HAP-1 (cell line): ENCODE results near the gene C1QTNF5.

Source experiments
- DNase-seq, 2 experiments: peaks; one replicate each; pipeline ENCODE4 v3.0.0-alpha.2; 2016 to 2020; ENCODE audit warnings: low spot score in 2 of 2
- H3K27me3 ChIP-seq: fragments of 250-450 bp; sonication (Bioruptor Pico); 2 replicates; pipeline ENCODE4 v1.5.1; 2020; ENCODE audit warnings: low read depth, mild to moderate bottlenecking, moderate library complexity
- H3K36me3 ChIP-seq: fragments of 250-450 bp; sonication (Bioruptor Pico); replicated peaks from 2 replicates; pipeline ENCODE4 v1.5.1; 2020; ENCODE audit warnings: mild to moderate bottlenecking
- H3K4me1 ChIP-seq: fragments of 250-450 bp; sonication (Bioruptor Pico); 2 replicates; pipeline ENCODE4 v1.5.1; 2020; ENCODE audit warnings: mild to moderate bottlenecking
- H3K4me3 ChIP-seq: fragments of 250-450 bp; sonication (Bioruptor Pico); 2 replicates; pipeline ENCODE4 v1.5.1; 2020; ENCODE audit warnings: mild to moderate bottlenecking, moderate library complexity
- H3K9me3 ChIP-seq: fragments of 250-450 bp; sonication (Bioruptor Pico); 2 replicates; pipeline ENCODE4 v1.5.1; 2020; ENCODE audit warnings: mild to moderate bottlenecking, moderate library complexity
- in situ Hi-C: fragments of 300-500 bp; cut with MboI; formaldehyde crosslinking; loops from 3 replicates; pipeline ENCODE4 v1.14.3; 2020; ENCODE audit warnings: low sequenced_read_pairs, inconsistent platforms, mixed read lengths

The C1QTNF5 gene

DNA sequence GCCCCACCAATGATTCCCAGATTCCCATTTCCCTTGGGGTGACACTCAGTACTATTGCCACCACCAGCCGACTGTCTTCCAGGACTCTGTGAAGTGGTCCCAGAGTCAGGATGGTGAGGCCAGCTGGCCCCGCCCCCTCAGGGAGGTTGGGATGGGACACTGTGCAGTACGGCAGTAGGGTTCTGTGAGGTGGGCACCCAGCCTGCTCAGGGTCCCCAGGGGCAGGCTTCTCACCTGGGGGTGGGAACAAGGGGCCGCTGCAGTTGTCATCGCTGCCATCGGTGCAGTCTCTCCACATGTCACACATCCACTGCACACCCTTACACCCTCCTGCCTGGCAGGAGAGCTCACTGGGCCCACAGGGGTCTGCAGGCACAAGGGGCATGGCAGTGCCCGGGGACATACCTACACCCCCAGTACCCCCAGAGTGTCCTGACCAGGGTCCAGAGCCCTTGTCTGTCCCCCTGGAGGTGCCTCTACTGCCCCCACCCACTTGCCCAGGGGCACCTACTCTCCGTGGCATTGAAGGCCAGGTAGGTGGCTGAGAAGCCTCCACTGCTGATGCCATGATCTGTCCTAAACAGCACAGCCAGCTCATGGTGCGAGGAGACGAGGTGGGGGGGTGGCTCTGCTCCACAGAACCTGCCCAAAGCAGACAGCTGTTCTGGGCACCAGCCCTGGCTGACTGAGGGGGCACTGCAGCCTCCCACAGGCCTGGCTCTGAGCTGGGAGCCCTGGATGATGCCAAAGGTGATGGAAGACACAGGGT, 1.9 kb upstream of the C1QTNF5 start:
- Histone ChIP-seq H3K4me3 (no peak overlapping the region), H3K9me3 (no peaks in the 10 kb centered on the region), H3K27me3 (no peaks in the 10 kb centered on the region), H3K4me1 (peaks cover 10% of the 10 kb centered on the region), H3K36me3 (peaks cover under 1% of the 10 kb centered on the region; the same call in 1 of the 2 replicates)
- in situ Hi-C loops: no loop called here
- DNase-seq: no peak

DNA sequence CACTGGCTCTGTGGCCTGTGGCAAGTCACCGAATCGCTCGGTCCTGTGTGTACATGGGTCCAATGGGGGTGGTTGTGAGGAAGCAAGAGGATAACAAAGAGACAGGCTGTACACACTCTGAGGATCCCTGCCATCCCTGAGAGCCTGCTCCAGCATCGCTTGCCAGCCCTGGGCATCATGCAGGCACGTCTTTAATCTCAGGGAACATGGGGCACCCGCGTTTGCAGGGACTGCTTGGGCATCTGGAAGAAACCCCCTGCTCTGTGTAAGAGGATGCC, 1.3 kb upstream of the C1QTNF5 start:
- DNase-seq: no peak
- Histone ChIP-seq H3K4me1 (peaks cover 11% of the 10 kb centered on the region), H3K36me3 (peaks cover 5% of the 10 kb centered on the region), H3K9me3 (no peaks in the 10 kb centered on the region), H3K4me3 (no peak overlapping the region), H3K27me3 (no peaks in the 10 kb centered on the region)
- in situ Hi-C loops: no loop called here

DNA sequence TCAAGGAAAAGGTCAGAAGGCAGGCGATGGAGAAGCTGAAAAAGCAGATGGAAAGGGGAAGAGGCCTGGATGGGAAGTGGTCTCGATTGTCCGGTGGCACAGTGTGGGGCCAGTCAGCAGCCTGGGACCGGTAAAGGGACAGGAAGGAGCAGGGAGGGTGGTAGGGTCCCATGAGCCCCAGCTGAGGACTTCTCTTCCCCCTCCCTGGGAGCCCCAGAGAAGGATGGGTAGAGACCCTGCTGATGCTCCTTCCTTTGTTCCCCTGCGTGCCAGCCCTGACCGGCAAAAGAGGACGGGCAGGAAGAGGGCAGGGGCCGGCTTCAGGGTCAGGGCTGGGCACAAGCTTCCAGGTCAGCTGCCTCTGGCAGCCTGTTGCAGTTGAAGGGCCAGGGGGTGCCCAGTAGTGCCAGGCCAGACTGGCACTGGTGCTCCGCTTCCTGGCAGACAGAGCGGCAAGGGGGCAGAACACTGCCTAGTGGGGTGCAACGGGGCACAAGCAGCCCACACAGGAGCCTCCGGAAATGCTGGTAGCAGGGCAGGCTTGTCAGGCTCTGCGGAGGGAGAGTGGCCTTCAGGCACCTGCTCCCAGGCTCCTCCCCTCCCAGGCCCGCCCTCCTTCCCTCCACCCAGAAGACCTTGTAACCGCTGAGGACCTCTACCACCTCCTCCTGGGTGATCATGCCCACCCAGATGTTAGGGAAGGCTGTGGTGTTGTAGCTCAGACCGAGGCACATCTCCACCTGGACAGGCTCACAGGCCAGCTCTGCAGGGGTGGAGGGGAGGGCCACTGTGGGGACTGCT, 739 bp upstream of the C1QTNF5 start:
- in situ Hi-C loops: no loop called here
- Histone ChIP-seq H3K4me3 (no peak overlapping the region), H3K27me3 (no peaks in the 10 kb centered on the region)

DNA sequence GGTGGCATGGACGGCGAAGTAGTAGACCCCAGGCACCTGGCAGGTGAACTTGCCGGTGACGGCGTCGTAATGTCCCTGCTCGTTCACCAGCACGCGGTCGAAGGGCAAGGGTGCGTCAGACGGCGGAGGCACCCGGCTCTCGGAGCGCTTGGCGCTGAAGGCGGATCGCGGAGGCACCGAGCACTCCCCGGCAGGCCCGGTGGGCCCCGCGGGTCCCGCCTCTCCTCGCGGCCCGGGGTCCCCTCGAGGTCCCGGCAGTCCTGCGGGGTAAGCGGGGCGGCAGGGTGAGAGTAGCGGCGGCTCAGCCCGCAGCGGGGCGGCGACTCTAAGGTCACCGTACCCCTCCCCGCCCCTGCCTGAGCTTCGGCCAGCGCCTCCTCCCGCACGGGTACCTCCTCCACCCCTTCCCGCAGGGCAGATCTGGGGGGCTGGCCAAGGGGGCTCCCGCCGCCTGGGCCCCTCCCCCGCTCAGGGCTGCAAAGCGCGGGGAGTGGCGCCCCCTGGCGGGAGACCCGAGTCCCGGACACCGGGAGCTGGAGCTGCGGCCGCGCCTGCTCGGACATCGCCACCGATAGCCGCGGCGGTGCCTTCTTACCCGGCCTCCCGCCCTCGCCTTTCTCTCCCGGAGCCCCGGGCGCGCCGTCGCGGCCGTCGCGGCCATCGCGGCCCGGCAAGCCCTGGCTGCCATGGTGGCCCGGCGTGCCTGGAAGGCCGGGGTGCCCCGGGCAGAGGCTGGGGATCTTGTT, 921 bp downstream of the C1QTNF5 start:
- peaks cover 14% of the 10 kb centered on the region for H3K36me3 ChIP-seq
- H3K4me1 ChIP-seq: peaks cover 11% of the 10 kb centered on the region
- no peaks in the 10 kb centered on the region for H3K9me3 ChIP-seq
- H3K4me3 ChIP-seq: no peak overlapping the region
- no peak for DNase-seq
- H3K27me3 ChIP-seq: no peaks in the 10 kb centered on the region
- in situ Hi-C loops: no loop called here

More for the DNA sequence above, 739 bp upstream of the C1QTNF5 start:
- Histone ChIP-seq H3K4me1 (peaks cover 11% of the 10 kb centered on the region), H3K9me3 (no peaks in the 10 kb centered on the region), H3K36me3 (peaks cover 9% of the 10 kb centered on the region)
- DNase-seq: no peak

DNA sequence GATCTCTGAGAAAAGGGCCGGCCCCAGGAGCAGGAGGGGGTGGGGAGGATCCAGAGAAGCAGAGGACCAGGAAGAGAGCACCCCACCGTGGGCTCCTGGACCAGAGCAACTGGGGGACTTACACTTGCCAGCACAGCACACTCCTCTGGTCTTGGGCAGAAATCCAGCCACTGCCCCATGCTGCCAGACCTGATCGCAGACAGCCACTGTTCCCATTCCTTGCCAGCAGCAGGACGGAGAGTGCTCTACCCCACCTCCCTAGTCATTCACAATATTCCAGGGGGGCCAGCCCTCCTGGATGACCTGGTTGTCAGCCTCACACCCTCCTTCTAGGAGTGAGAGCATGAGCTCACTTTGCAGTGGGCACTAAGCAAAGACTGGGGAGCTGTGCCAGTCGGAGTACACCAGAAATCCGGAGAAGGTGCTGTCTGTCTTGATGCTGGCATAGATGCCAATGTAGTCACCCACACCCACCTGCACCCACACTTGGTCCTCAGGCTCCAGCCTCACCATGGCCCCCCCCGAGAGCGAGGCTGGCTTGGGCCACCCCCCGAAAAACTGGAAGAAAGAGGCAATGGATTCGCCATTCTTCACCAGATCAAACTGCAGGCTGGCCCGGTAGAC, 1.6 kb downstream of the C1QTNF5 start:
- Histone ChIP-seq H3K4me3 (no peak overlapping the region), H3K4me1 (peaks cover 11% of the 10 kb centered on the region), H3K36me3 (peaks cover 14% of the 10 kb centered on the region), H3K27me3 (no peaks in the 10 kb centered on the region), H3K9me3 (no peaks in the 10 kb centered on the region)
- in situ Hi-C loops: no loop called here
- DNase-seq: no peak

DNA sequence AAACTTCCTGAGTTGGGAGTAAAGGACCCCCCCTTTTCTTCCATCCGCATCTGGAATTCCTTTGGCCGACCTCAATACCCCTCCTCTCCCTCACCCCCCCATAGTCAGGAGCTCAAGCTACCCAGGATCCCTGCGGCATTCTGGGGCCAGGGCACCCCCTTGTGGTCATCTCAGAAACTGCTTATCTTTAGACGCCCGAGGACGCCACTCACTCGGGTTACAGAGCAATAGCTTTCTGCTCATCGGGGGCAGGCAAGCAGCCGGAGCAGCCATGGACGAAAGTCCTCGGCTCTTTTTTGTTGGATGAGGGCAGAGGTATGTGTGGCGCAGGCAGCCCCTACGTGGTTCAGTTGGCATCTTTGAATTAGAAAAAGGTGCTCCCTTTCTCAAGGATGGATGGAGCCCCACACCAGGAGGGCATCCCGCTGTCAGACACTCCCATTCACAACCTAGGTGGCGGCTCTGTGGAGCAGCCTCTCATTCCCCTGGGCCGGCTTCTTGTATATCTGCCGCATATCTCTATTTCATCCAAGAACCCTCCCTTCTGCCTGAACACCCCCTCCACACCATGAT, 2.3 kb downstream of the C1QTNF5 start:
- in situ Hi-C loops: no loop called here
- DNase-seq: peak; percentile 62 to 85
- no peaks in the 10 kb centered on the region for H3K27me3 ChIP-seq
- H3K36me3 ChIP-seq: peaks cover 14% of the 10 kb centered on the region
- H3K4me1 ChIP-seq: peaks cover 16% of the 10 kb centered on the region
- no peaks in the 10 kb centered on the region for H3K9me3 ChIP-seq
- H3K4me3 ChIP-seq: peak overlapping the region; percentile 13

DNA sequence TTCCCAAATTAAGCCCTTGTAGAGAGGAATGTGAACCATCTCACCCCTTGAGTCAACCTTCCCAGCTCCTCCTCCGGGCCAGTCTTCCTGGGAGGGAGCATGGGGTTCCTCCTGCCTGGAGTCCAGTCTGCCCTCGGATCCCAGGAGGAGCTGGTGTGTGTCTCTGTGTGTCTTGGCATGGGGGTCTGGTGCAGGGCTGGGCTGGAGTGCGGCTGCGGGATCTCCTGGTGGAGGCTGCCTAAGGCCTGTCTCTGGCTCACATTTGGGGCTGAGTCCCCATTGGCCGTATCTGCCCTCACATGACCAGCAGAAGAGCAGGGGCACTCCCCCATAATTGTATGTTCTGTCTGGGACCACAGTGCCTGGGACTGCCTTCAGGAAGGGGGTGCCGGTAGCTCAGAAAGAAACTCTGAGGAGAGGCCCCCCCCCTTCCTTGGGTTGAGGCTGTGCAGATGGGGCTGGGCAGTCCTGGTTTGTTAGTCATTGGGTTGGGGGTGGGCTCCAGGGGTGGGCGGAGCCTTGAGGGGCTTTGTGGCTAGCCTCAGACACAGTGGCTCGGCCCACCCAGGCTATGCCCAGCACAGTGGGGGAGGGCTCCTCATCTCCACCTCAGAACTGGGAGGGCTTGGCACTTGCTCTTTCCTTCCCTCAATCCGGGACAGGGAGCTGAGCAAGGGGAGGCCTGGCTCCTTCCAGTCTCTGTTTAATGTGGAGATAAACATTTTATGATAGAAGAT, 2.9 kb downstream of the C1QTNF5 start:
- Histone ChIP-seq H3K36me3 (peaks cover 14% of the 10 kb centered on the region), H3K4me1 (peaks cover 22% of the 10 kb centered on the region), H3K4me3 (peak overlapping the region; percentile 13), H3K27me3 (no peaks in the 10 kb centered on the region), H3K9me3 (no peaks in the 10 kb centered on the region)
- peak; percentile 40 to 69 for DNase-seq
- in situ Hi-C loops: no loop called here

DNA sequence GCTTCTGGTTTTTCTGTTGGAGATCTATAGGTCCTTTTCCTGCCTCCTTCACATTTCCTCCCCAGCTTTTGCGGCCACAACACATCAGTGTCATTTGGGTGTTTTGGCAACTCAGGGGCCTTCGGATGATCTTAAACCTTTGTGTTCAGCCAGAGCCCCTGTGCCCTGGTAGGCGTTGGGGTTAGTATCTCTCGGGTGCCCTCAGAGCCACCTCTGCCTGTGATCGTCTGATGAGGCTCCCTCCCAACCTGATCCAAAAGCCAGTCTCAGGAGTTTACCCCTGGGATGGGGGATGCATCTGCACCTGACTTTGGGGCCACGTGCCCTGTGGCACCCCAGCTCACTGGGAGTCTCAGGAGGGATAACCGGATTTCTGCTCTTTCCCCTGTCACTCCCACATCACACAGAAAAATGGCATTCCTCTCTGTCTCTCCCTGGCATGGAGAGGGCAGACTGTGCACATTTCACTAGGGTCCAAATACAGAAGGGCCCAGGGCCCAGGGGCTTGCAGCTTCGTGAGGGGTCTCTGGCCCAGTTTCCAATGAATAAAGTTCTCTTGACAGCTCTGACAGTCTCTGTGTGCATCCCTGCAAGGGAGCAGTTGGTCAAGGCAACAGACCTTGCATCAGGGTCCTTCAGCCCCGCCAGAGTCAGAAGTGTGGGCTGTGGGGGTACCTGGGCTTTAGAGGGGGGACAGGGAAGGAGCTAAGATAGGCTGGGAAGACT, 3.8 kb downstream of the C1QTNF5 start:
- in situ Hi-C loops: no loop called here
- no peak overlapping the region for H3K4me3 ChIP-seq
- peaks cover 28% of the 10 kb centered on the region for H3K4me1 ChIP-seq
- no peaks in the 10 kb centered on the region for H3K27me3 ChIP-seq
- peaks cover 14% of the 10 kb centered on the region for H3K36me3 ChIP-seq
- no peaks in the 10 kb centered on the region for H3K9me3 ChIP-seq
- no peak for DNase-seq

DNA sequence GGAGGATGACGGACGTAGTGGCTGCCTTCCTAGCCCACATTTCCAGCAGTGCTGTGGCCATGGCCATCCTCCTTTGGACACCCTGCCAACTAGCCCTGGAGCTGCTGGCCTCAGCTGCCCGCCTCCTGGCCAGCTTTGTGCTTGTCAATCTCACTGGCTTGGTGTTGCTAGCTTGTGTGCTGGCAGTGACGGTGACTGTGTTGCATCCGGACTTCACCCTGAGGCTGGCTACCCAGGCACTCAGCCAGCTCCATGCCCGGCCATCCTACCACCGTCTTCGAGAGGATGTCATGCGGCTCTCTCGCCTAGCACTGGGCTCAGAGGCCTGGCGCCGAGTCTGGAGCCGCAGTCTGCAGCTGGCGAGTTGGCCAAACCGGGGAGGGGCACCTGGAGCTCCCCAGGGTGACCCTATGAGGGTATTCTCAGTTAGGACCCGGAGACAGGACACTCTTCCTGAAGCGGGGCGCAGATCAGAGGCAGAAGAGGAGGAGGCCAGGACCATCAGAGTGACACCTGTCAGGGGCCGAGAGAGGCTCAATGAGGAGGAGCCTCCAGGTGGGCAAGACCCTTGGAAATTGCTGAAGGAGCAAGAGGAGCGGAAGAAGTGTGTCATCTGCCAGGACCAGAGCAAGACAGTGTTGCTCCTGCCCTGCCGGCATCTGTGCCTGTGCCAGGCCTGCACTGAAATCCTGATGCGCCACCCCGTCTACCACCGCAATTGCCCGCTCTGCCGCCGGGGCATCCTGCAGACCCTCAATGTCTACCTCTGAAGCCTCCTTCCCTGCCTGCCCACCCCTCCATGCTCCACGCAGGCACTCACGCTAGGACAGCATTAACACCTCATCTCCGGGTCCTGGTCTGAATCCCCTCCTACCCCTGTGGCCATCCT, 4.8 kb downstream of the C1QTNF5 start:
- Histone ChIP-seq H3K4me1 (peaks cover 33% of the 10 kb centered on the region), H3K36me3 (peaks cover 14% of the 10 kb centered on the region), H3K27me3 (no peaks in the 10 kb centered on the region), H3K9me3 (no peaks in the 10 kb centered on the region), H3K4me3 (no peak overlapping the region)
- in situ Hi-C loops: no loop called here
- DNase-seq: no peak

DNA sequence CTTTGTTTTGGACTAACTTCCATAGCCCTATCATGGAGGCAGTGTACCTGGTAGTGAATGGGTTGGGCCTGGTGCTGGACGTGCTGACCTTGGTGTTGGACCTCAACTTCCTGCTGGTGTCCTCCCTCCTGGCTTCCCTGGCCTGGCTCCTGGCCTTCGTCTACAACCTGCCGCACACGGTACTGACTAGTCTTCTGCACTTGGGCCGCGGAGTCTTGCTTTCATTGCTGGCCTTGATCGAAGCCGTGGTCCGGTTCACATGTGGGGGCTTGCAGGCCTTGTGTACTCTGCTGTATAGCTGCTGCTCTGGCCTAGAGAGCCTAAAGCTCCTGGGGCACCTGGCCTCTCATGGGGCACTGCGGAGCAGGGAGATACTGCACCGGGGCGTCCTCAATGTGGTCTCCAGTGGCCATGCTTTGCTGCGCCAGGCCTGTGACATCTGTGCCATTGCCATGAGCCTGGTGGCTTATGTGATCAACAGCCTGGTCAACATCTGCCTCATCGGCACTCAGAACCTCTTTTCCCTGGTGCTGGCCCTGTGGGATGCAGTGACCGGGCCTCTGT, 5.5 kb downstream of the C1QTNF5 start:
- Histone ChIP-seq H3K27me3 (no peaks in the 10 kb centered on the region), H3K9me3 (no peaks in the 10 kb centered on the region), H3K4me1 (peaks cover 33% of the 10 kb centered on the region), H3K36me3 (peaks cover 14% of the 10 kb centered on the region), H3K4me3 (peak overlapping the region; percentile 83)
- in situ Hi-C loops: no loop called here
- no peak for DNase-seq

DNA sequence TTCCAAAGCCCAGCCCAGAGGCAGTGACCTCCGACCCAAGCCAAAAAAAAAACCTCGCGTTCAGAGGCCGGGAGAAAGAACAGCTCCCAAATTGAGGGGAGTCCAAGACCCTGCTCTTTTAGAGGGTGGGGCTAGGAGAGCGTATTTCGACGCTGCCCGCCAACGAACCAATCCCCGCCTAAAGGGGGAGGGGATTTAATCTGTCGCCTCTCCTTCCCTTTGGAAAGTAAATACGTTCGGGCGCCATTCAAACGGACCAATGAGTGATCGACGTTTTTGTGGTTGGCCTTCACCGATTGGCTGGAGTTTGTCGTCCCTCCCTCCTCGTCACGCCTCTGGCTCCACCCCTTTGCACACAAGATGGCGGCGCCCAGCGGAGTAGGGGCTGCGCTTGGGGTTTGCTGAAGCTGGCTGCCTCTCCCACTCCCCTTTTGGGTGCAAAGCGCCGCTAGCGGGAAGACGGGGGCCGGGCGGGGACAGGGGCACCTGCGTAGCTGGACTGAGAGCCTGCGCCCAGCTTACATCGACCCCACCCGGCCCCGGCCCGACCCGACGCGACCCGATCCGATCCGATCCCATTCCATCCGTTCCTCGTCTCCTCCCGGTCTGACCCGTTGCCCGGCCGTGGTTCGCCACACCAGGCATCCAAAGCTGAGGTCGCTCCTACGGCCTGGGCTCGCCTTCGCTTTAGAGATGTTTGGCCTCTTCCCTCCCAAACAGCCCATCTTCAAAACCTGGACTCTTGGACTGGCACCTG, 6.3 kb downstream of the C1QTNF5 start, which contains the start of gene RNF26:
RNF26 (plus strand) TSS at position 354 of the 757 bp plus-strand sequence. CDS start 596 bp downstream, outside the sequence.
- DNase-seq: peak; percentile 97
- Histone ChIP-seq H3K36me3 (peaks cover 14% of the 10 kb centered on the region), H3K9me3 (no peaks in the 10 kb centered on the region), H3K27me3 (no peaks in the 10 kb centered on the region), H3K4me1 (peaks cover 33% of the 10 kb centered on the region), H3K4me3 (peak within 1 kb of the TSS; percentile 83)
- in situ Hi-C loops: no loop called here
